Measurements from ENCODE around the gene GAPVD1.

GAPVD1 gene

DNA sequence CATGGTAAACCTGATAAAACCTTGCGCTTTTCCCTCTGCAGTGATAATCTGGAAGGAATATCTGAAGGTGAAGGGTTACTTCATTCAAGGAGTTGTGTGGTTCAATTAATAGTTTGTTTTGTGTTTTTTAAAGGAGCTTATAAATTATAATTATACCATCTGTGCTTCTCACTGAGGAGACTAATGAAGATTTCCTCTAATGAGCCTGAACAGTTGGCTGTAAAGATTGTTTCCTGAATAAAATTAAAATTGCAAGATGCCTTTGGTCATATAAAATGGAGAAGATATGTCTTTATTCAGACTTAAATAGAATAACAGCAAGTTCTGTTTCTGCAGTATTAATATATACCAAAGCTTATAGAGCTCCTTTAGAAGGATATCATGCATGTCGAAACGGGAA lies 59.9 kb downstream of the GAPVD1 start:
- no peak for DNase-seq

DNA sequence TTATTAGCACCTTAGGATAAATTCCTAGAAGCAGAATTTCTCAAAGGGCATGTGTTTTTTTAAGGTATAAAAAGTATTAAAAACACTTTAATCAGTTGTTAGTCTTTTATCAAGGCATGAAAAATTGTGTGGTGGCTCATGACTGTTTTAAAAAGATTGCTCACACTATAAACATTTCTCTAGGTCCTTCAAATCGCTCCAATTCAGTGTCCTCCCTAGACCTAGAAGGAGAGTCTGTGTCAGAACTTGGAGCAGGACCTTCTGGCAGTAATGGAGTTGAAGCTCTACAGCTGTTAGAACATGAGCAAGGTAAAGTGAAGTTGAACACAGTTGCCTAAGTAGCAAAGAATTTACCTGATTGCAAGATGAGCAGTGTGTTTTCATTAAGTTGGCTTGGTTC lies 62.0 kb downstream of the GAPVD1 start:
- DNase-seq = no peak

DNA sequence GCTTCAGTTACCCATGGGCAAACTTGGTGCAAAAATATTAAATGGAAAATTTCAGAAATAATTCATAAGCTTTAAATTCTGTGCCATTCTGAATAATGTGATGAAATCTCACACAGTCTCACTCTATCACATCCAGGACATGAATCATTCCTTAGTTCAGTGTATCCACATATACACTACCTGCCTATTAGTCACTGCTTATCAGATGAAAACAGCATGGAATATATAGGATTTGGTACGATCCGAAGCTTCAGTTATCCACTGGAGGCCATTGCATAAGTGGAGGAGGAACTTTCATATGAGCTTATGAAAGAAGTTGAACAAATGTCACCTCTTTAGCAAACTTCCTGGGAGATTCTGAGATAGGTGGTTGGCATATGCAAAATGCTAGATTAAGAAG lies 64.2 kb downstream of the GAPVD1 start:
- no peak for DNase-seq

DNA sequence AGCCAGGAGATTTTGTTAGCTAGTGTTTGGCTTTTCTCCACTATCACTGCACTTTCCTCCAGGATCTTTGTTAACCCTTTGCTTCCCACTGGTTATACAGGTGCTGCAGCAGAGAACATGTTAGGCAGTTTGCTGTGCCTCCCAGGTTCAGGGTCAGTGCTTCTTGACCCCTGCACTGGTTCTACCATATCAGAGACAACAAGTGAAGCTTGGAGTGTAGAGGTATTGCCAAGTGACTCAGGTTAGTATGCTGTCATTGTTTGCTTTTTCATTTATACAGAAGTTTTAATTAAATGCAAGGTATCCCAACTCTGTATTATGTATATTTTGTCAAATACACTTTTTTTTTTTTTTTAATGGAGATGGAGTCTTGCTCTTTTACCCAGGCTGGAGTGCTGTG lies 68.4 kb downstream of the GAPVD1 start:
- no peak for DNase-seq

DNA sequence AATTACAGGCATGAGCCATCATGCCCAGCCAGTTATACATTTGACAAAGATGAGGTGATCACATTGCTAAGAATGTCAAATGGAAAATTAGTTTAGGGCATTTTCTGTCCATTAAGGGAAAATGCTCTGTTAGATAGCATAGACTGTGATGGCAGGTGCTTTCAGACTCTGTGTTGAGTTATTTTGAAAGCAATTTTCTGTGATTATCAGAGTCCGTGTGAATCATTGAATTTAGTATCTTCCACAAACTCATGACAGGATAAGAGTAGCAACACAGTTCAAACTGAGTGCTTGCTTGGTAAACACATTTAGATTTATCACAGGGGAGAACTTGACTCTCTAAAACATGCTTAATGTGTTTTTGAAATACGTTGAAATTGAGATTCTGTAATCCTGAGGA lies 69.0 kb downstream of the GAPVD1 start:
- no peak for DNase-seq

DNA sequence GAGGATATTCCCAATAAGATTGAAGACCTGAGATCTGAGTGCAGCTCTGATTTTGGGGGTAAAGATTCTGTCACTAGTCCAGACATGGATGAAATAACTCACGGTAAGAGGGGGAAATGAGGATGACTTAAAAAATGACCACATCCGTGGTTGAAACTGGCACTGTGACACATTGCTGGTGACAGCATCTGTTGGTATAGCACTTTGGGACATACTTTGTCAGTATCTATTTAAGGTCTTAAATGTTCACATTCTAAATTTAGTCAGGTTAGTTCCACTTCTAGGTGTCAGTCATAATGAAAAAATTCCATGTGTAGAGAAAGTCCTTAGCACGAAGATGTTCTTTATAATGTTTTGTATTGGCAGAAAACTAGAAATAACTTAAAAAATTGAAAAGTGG lies 70.9 kb downstream of the GAPVD1 start:
- DNase-seq = no peak

DNA sequence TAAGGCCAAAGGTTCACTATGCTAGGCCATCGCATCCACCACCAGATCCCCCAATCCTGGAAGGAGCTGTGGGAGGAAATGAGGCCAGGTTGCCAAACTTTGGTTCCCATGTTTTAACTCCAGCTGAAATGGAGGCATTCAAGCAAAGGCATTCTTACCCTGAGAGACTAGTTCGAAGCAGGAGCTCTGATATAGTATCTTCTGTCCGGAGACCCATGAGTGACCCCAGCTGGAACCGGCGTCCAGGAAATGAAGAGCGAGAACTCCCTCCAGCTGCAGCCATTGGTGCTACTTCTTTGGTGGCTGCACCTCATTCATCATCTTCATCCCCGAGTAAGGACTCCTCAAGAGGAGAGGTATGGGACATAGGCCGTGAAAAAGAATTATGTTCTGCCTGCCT lies 75.6 kb downstream of the GAPVD1 start:
- DNase-seq = no peak

DNA sequence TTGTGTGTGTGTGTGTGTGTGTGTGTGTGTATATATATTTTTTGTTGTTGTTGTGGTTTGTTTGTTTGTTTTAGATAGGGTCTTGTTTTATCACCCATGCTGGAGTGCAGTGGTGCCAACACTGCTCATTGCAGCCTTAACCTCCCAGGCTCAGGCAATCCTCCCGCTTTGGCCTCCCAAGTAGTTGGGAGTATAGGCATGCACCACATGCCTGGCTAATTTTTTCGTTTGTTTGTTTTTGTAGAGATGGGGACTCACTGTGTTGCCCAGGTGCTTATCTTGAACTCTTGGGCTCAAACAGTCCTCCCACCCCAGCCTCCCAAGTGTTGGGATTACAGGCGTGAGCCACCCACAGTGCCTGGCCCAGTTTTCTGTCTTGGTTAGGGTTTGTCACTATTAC lies 77.3 kb downstream of the GAPVD1 start:
- DNase-seq = no peak

DNA sequence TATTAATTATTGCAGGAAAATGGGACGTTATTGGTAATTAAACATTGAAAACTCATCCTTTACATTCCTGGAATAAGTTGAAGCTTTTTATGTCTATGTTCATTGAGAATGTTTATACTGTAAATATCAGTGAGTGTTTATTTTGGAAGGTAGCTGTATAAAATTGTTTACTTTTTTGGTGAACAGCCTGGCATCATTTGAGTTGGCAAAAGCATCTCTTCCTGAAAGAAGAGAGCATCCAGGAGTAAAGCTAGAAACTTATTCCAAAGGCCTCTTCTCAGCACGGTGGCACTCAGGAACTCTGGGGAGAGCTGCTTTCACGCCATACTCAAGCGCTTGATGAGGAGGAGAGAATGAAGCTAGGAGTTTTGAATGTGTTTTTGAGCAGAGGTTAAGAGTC lies 79.9 kb downstream of the GAPVD1 start:
- DNase-seq = no peak

DNA sequence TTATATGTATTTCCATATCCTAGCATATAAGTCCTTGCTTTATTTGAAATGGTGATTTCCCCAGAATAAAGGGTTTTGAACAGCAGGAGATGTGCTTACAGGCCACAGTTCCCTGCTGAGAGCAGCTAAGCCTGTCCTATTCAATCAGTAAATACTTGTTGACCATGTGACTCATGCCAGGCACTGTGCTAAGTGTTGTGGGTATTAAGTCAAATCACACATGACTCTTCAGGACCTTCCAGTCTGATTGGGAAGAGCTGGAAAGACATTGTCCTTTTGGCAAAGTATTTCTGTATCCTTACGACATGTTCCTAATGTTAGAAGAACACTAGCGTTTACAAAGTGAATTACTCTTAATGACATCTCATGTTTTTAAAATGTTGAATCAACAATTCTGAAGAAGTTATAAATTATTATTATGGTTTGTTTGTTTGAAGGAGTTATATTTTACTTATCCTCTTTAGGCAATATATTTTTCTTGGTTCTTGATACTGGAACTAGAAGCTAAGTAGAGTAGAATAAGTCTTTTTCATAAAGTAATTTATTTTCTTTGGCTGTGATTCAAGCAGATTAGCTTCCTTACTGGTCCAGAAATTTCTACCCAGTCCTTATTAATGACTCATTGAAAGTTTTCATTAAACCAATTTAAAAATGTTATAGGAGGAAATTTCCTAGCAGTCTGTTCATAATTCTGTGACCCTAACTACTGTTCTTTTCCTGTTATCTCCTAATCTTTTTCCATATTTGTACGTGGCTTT lies 82.1 kb downstream of the GAPVD1 start:
- DNase-seq = no peak

DNA sequence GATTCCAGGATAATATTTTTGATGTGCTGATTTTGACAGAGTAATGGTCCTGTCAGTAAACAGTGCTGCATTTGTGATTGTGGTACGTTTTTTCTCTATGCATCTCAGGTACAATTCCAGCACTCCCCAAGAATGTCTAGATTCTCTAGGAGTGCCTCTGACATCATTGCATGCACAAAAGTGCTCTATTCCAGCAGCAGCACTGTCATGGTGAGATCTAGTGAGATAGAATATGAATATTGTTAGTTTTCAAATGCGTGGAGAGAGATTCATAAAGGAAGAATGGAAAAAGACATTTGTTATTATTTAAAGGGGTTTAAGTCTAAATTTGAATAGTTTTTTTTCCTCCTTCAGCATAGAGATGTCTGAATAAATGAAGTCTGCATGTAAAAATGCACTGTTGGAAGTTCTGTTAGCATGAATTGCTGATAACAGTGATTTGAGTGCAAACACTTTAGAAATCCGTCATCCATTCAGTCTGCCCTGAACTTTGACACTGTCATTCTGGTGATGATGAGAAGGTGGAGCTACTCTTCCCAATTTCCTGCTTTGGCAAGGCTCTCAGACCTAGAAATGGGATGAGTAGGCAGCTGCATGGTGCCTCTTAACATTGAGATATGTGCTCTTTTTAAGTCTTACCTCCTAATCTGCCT lies 84.6 kb downstream of the GAPVD1 start:
- DNase-seq = no peak

DNA sequence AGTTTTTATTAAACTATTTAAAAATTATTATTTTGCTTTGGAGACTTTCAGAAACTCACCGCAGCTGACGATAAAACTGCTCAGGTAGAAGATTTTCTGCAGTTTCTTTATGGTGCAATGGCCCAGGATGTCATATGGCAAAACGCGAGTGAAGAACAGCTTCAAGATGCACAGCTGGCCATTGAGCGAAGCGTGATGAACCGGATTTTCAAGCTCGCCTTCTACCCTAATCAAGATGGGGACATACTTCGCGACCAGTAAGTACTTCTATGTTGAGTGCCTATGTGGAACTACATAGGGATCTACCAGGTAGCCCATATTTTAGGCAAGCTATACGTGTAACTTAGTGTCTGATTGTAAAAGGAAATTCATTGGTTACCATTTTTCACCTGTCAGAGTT lies 94.0 kb downstream of the GAPVD1 start:
- DNase-seq = no peak

DNA sequence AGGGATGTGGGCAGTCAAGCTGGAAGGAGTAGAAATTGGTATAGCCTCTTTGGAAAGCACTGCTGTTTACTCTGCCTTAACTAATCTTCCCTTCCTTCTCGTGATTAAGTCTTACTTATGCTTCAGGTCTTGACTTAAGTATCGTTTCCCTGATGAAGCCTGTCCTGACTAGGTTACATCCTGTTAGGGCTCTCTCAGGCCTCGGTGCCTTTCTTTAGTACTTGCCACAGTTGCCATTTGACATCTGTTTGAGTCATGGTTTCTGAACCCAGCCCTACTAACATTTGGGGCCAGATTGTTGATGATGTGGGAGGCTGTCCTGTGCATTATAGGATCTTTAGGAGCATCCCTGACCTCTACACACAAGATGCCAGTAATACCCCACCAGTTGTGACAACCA lies 94.4 kb downstream of the GAPVD1 start:
- no peak for DNase-seq

DNA sequence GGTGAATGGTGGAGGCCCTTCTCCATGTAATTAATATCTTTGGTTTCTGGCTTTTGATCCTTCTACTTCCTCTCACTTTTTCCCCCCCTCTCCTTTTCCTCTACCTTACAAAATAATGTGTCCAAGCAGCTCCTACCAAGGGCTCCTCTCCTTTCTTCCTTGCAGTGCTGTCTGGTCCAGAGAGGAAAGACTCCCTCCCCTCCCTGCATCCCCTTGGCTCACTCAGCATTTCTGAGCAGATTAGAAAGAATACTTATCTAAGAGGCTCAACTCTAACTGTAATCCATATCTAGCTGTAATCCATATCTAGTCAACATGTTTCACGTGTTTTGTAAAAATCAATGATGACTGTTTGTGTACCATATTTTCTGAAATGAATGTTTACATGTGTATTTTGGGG lies 97.4 kb downstream of the GAPVD1 start:
- DNase-seq = no peak

DNA sequence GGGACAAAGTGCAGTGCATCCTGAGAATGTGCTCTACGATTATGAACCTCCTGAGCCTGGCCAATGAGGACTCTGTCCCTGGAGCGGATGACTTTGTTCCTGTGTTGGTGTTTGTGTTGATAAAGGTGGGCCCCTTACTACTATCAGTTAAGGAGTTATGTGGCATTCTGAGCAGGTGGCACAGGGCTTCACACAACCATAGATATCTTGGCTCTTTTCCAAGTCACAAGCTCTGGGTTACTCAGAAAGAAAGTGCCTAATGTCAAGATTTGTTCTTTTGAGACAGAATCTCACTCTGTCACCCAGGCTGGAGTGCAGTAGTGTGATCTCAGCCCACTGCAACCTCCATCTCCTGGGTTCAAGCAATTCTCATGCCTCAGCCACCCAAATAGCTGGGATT lies 99.0 kb downstream of the GAPVD1 start:
- DNase-seq = no peak

DNA sequence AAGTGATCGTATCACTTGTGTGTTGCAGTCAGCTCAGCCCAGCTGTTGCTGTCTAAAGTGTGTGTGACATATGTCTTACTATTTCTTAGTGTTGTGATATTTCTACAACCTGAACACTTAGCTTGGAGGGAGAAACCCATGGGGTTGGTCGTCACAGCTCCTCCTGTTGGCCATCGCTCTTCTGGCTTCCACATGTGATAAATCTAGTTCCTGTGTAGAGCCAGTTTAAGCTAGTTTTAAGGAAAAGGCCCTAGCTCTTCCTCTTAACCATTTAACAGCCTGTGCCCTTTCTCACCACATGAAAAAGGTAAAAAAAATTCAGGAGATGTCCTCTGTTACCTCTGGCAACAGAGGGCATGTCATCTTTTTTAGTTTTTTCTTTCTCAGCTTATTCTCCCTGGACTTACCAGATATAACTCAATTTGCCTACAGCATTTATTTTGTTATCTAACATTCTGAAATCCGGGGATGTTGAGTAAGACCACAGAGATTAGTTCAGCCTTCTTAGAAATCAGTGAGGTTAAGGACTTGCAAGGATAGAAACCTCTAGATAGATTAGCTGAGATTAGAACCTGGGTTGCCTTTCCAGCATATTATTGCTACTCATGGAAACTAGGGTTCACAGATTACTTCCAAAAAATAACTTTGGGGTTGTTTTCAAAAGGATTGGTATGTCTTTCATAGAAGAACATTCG lies 100.4 kb downstream of the GAPVD1 start:
- DNase-seq = peak; percentile 33

DNA sequence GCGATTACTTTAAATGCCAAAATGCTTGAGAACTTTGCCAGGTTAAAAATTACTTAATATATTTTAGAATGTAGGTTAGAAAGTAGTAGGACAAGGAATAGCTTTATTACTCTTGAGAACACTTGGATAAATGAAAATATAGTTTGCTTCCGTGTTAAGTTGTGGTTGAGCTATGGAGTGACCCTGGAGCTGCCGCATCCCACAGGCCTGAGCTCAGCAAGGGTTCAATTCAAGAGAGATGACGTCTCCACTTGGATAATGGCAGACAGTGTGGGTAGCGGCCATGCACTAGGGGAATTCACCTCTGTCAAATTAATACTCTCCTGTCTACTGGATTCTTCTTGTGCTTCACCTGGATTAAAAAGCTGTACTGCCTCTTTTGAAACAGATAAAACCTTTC lies 105.0 kb downstream of the GAPVD1 start:
- no peak for DNase-seq

DNA sequence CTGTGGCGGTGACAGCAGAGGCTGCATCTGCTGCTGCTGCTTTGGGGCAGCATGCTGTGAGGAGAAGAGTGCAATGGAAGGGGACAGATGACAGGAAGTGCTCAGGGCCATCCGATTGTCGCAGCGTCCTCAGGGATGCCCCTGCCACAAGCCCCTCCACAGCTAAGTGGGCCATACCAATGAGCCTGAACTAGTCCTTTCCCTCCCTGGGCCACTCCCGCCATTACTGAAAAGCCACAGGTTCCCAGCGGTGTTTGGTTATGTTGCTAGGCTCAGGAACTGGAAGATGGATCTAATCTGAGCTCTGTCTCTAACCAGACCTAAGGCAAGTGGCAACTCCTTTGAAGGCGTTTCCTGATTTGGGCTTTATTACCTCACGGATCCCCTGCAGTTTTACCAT lies 109.2 kb downstream of the GAPVD1 start:
- no peak for DNase-seq

DNA sequence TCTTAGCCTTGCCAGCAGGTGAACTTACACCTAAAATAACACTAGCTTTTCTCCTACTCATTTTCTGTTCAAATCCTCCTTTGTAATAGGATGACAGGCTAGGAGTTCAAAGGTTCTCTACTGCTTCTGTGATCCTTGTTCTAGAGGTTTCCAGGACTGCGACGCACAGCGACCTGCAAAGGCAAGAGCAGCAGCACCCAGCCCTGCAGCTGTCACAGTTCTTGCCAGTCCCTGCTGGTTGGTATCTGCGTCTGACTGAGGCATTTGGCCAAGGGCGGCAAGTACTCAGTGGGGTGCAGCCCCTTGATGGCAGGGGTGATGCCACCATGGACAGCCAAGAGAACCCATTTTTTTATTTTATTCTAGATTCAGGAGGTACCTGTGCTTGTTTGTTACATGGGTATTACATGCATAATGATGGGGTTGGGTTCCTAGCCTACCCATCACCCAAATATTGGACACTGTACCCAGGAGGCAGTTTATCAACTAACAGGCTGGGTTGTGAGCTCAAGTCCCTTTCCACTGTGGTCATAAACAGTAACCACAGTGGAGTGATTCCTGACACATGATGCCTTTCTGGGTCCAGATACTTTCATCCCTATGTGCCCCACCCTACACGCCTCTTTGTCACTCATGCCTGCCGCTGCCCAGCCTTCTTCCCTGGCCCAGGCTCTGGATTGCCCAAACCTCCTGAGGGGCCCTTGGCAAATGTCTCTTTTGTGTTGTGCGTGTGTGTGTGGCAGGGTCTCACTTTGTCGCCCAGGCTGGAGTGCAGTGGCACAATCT lies 111.0 kb downstream of the GAPVD1 start:
- no peak for DNase-seq

DNA sequence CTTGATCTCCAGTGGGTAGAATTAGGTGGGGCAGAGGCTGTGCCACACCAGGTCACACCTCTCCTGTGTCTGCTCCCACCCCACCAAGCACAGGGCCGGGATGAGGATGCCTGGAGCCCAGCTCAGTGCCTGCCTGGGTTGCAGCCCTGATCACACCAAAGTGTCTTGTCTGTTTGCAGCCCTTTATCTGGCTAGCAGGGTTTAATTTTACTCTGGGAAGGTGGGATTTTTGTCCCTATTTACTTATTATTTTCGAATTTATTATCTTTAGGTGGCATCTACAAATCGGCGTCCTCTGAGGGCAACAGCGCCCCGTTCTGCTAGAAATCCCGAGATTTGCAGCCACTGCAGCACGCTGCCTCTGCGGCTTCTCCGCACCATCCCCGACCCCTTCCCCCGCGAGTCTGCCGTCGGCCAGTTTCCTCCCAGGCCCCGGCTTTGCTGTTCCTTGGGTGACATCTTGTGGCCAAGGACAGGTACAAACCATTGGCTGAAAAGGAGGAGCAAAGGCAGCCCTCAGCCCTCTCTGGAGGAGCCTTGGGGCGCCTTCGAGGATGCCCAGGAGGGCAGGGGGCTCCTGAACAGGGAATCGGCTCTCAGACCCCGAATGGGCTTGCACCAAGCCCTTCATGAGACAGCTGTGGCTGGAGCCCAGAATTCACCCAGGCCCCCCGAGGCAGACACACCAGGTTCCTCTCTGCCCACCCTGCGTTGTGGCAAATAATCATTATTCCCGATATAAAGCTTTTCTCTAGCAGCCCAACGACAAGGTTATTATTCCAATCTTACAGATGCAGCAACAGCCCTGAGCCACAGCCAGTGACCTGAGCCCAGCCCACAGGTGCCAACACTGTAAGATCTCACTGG lies 113.0 kb downstream of the GAPVD1 start:
- peak; percentile 22 for DNase-seq

DNA sequence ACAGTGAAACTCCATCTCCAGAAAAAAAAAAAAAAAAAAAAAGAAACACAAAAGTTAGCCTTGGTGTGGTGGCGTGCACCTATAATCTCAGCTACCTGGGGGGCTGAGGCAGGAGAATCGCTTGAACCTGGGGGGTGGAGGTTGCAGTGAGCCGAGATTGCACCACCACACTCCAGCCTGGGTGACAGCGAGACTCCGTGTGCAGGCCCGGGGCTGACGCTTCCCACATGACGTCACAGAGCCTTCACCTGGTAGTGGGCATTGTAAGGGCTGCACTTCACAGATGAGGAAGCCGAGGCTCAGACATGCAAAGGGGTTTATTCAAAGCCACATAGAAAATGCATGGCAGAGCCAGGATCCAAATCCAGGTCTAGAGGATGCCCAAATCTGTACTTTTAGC lies 114.2 kb downstream of the GAPVD1 start:
- DNase-seq = no peak
